ENCODE data around the gene TACC2.

The TACC2 gene

GRCh38 chr10:122255509-122256301, 266.7 kb downstream of the TACC2 start:
- TF ChIP-seq CTCF (conservative IDR thresholded peaks at IDR 0.05; ENCODE audit: low read length), result no peak
- H3K4me3 ChIP-seq (ENCODE audit: low read length), result no peak overlapping the region
- no peak for DNase-seq (ENCODE audit: low read depth)

GRCh38 chr10:122257041-122257440, 268.1 kb downstream of the TACC2 start:
- TF ChIP-seq CTCF (conservative IDR thresholded peaks at IDR 0.05; ENCODE audit: low read length), result no peak
- H3K4me3 ChIP-seq (ENCODE audit: low read length), result no peak overlapping the region
- DNase-seq (ENCODE audit: low read depth), result peak; percentile 76

GRCh38 chr10:122258136-122259074, 269.4 kb downstream of the TACC2 start:
- peak; percentile 49 for DNase-seq (ENCODE audit: low read depth)
- TF ChIP-seq CTCF (conservative IDR thresholded peaks at IDR 0.05; ENCODE audit: low read length), result no peak
- H3K4me3 ChIP-seq (ENCODE audit: low read length), result no peak overlapping the region

GRCh38 chr10:122259075-122259466, 270.1 kb downstream of the TACC2 start:
- TF ChIP-seq CTCF (conservative IDR thresholded peaks at IDR 0.05; ENCODE audit: low read length), result no peak
- DNase-seq (ENCODE audit: low read depth), result no peak
- no peak overlapping the region for H3K4me3 ChIP-seq (ENCODE audit: low read length)

- no peak for TF ChIP-seq CTCF (conservative IDR thresholded peaks at IDR 0.05; ENCODE audit: low read length)
- H3K4me3 ChIP-seq (ENCODE audit: low read length), result no peak overlapping the region
Observed at GRCh38 chr10:122261584-122261983, 272.6 kb downstream of the TACC2 start.

GRCh38 chr10:122263971-122264370, 275.0 kb downstream of the TACC2 start:
- TF ChIP-seq CTCF (conservative IDR thresholded peaks at IDR 0.05; ENCODE audit: low read length), result no peak
- peak; percentile 96 for DNase-seq (ENCODE audit: low read depth)
- H3K4me3 ChIP-seq (ENCODE audit: low read length), result no peak overlapping the region

More at GRCh38 chr10:122261584-122261983, 272.6 kb downstream of the TACC2 start:
- DNase-seq (ENCODE audit: low read depth), result no peak

All from AG10803 (cell line).